C4-2B (cell line): ENCODE measurements around the gene CABLES1.

Experiments
- H3K27ac ChIP-seq: fragments of 450-650 bp; 2 replicates; pipeline ENCODE4 v1.5.1; 2017
- ZFX ChIP-seq: fragments of 450-650 bp; IDR thresholded peaks from 2 replicates; pipeline ENCODE4 v1.6.1; 2017
- TF ChIP-seq, protein P1 (sequence below): fragments of 450-650 bp; conservative IDR thresholded peaks from 2 replicates; pipeline ENCODE4 v1.5.1; 2017; ENCODE audit warnings: mild to moderate bottlenecking

The CABLES1 gene

DNA sequence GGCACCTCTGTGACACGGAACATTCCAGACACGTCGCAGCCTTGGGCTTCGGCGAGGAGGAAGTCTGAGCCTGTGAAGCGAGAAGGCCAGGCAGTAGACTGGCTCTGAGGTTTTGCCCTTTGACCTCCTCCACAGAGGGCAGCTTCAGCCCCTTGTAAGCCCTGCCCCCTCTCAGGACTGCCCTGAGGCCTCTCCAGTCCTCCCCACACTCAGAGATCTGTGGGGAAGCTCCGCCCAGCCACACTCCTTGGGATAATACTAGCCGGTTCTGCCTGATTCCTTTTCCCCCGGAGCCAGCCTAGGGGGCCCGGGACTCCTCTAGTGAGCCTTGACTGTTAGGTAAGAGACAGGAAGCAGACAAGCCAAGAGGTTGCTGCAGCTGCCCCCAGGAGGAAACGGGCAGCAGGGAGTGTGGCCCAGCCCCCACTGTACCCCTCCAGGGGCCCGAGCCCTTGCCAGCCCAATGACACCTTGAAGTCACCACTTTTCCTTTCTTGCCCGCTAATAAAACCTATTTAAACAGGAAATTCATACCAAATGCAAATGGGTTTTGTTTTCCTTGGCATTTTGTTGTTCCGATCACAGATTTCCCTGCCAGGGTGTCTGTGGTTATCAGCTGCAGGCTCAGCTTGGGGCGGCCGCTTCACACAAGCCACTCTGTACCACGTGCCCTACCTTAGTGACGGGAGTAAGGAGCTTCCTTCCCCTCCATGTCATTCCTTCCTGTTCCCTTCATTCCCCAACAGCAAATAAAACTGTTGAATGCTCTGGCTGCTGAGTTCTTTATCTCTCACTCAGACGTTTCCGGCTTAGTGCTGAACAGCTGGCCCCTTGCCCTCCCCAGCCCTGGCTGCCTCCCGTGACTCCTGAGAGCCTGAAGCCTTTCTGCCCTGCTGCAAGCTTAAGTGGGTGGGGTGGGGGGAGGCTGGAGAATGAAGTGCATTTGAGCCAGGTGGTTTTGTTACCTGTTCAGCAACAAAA, 124.7 kb downstream of the CABLES1 start:
- peak overlapping the region; percentile 88 for H3K27ac ChIP-seq
- TF ChIP-seq, protein P1, sequence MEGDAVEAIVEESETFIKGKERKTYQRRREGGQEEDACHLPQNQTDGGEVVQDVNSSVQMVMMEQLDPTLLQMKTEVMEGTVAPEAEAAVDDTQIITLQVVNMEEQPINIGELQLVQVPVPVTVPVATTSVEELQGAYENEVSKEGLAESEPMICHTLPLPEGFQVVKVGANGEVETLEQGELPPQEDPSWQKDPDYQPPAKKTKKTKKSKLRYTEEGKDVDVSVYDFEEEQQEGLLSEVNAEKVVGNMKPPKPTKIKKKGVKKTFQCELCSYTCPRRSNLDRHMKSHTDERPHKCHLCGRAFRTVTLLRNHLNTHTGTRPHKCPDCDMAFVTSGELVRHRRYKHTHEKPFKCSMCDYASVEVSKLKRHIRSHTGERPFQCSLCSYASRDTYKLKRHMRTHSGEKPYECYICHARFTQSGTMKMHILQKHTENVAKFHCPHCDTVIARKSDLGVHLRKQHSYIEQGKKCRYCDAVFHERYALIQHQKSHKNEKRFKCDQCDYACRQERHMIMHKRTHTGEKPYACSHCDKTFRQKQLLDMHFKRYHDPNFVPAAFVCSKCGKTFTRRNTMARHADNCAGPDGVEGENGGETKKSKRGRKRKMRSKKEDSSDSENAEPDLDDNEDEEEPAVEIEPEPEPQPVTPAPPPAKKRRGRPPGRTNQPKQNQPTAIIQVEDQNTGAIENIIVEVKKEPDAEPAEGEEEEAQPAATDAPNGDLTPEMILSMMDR: no peak
- no peak for TF ChIP-seq ZFX

DNA sequence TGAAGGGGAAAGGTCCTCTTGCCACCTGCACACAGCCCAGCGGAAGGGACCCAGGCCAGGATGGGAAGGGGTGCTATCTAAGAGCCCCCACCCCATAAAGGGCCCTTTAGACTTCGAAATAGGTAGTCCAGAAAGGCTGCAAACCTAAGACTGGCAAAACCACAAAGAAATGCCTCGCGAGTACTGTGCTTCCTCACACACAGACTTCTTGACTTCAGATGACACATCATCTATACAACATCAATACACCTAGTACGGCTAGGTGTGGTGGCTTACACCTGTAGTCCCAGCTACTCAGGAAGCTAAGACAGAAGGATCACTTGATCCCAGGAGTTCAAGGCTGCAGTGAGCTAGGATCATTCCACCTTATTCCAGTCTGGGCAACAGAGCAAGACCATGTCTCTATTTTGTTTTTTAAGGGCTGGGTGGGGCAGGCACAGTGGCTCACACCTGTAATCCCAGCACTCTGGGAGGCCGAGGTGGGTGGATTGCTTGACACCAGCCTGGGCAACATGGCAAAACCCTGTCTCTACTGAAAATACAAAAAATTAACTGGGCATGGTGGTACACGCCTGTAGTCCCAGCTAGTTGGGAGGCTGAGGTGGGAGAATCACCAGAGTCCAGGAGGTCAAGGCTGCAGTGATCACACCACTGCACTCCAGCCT, 125.8 kb downstream of the CABLES1 start:
- peak overlapping the region; percentile 88 for H3K27ac ChIP-seq
- TF ChIP-seq ZFX: no peak
- TF ChIP-seq, protein P1: no peak

DNA sequence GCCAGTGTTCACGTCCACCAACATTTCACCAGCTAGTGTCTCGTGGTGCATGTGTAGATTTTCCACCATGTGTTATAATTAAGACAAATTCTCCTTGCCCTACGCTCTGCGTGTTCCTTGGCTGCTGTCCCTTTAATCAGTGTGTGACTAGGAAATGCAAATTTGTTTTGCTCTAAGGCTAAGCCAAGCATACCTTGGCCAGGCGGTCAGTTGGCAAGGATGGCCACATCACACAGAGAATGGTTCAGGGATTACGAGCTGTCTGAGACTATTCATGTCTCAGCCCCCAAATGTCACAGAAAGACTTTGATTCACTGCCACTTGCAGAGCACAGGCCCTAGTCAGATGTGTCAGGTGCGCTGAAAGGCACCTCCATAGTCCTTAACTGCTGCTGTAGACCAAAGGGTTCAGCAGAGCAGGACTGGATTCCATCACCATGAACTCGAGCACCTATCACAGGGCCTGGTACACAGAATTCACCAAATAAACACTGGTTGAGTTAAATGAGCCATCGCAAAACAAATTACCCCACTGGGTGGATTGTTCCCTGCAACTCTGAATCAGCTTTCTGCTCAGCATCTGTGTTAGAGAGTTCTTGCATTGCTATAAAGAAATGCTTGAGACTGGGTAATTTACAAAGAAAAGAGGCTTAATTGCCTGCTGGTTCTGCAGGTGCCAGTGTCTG, 128.4 kb downstream of the CABLES1 start:
- no peak overlapping the region for H3K27ac ChIP-seq
- TF ChIP-seq ZFX: no peak
- TF ChIP-seq, protein P1: no peak

DNA sequence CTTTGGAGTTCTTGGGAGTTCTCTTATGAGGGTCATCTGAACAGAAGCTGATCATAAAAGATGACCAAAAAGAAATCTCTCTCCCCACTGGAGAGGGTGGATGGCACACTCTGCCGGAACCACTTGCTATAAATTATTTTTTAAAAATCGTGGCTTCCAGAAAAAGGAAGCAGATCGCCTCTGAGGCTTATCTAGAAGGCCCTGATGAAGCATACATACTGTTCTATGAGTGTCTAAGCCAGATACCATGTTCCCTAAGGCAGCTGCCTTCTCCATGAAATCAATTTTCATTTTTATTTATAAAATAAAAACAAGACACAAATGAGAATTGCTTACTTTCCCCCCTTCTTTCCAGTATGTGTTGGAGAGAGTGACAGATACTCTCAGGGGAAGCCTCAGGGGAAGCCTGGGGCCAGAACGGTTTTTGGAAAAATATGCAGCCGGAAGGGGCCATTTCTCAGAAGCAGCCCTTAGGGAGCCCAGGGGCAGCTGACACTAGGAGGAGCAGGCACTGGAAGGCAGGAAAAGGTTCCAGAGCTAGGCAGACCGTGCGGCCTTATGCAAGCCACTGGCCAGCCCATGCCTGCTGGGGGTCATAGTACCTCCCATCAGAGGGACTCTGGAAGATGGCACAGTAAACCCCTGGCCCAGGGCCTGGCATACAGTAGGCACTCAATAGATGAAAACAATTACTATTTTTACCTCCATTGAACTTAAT, 130.6 kb downstream of the CABLES1 start:
- H3K27ac ChIP-seq: no peak overlapping the region
- no peak for TF ChIP-seq ZFX
- TF ChIP-seq, protein P1: no peak

DNA sequence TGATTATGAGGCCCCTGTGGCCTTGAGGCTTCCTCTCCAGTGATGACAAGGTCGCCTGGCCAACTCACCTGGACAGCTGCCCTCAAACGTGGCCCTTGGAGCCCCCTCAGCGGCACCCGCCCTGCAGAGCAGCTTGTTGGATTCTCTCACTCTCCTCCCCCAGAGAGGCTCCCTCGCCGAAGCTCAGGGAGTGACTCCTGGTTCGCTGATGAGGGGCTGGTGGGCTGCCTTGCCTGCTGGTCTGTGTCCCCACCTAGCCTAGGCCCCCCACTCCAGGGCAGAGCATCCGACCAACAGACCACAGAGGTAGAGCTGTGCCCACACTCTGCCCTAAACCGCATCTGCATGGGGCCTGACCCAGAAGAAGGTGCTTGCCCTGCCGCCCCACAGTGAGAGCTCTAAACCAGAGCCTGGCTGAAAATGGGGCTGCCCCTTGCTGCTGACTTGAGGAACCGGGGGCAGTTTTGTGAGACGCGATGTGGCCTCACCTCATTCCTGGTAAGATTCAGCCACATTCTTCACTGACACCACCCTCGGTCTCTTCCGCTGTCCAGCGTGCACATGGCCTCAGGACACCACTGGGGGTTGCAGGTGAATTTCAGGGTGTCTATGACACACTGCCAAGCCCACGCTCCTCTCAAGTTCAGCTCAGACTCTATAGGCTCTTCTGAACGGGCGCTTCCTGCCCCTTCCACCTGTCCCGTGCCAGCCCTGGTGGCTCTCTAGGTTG, 131.6 kb downstream of the CABLES1 start:
- no peak overlapping the region for H3K27ac ChIP-seq
- no peak for TF ChIP-seq ZFX
- TF ChIP-seq, protein P1: no peak

DNA sequence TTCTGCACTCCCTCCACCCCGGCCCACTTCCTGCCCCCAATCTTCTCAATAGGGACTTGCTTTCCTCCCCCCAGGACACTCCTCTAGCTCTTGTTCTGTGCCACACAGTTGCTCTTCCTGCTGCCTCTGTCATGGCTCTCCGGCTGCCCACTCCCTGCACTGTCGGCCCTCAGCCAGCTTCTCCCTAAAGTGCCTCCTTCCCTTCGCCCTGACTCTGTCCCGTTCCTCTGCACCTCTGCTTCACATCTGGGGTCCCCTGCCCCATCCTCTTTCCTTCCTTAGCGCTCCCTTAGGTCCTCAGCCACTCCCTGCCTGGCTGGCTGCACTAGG, 132.1 kb downstream of the CABLES1 start:
- TF ChIP-seq, protein P1: no peak
- TF ChIP-seq ZFX: no peak
- no peak overlapping the region for H3K27ac ChIP-seq
